ENCODE data around the gene ALOX12B.
"Not testable (repeated sequence)": the region's sequence is repeated elsewhere in the genome, so short reads cannot be mapped to it uniquely, and the experiment has no call there.

ALOX12B gene

DNA sequence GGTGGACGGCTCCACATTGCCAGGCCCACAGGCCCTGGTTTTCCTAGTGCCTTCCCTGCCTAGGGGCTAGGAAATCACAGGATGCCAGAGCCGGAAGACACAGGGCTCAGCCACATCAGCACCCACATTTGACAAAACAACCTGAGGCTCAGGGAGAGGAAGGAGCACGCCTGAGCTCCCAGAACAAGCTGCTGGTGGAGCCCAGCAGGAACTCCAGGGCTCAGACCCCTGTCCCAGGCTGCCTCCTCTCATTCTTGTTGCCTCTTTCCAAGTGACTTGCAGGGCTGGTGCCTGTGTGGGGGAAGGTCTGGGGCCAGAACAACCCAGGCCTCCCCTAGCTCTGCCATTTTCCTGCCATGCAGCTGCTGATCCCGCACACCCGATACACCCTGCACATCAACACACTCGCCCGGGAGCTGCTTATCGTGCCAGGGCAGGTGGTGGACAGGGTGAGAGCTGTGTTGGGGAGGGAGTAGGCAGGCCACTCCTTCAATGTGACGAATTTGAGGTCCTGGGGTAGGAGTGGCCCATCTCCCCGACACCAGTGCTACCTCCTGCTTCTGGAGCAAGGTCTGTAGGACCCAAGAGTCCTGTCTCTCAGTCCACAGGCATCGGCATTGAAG, 41.1 kb downstream of the ALOX12B start:
- no peak overlapping the region for H3K4me3 Mint-ChIP-seq
- no peak overlapping the region for H3K27ac Mint-ChIP-seq
- no peaks in the 10 kb centered on the region for H3K9me3 Mint-ChIP-seq
- intact Hi-C loops (cut with micrococcal nuclease): no loop called here
- peaks cover 7% of the 10 kb centered on the region for H3K27me3 Mint-ChIP-seq
- H3K4me1 Mint-ChIP-seq (ENCODE audit: low read depth): peaks cover 30% of the 10 kb centered on the region
- H3K36me3 Mint-ChIP-seq (ENCODE audit: low read depth): no peaks in the 10 kb centered on the region

DNA sequence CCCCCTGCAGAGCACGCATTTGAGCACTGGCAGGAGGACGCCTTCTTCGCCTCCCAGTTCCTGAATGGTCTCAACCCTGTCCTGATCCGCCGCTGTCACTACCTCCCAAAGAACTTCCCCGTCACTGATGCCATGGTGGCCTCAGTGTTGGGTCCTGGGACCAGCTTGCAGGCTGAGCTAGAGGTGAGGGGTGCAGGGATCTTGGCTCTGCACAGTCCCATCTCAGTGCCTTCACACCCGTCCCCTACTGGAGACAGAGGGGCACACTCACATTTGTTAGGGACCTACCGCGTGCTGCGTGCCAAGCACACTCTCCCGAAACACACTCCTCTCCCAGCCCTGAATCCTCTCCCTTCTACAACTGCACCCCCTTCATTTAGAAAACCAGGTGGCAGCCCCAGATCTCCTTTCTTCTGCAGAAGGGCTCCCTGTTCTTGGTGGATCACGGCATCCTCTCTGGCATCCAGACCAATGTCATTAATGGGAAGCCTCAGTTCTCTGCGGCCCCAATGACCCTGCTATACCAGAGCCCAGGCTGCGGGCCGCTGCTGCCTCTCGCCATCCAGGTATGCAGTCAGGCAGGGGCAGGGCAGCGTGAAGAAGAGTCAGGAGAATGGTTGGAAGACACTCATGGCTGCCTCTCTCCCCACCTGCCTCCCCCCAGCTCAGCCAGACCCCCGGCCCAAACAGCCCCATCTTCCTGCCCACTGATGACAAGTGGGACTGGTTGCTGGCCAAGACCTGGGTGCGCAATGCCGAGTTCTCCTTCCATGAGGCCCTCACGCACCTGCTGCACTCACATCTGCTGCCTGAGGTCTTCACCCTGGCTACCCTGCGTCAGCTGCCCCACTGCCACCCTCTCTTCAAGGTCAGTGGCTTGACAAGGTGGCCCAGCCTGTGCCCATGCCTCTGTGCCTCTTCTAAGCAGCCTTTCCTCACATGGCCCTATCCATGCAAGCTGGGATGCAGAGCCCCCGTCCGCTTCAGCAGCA, 42.4 kb downstream of the ALOX12B start:
- intact Hi-C loops (cut with micrococcal nuclease): no loop called here
- H3K27me3 Mint-ChIP-seq: peaks cover 9% of the 10 kb centered on the region

DNA sequence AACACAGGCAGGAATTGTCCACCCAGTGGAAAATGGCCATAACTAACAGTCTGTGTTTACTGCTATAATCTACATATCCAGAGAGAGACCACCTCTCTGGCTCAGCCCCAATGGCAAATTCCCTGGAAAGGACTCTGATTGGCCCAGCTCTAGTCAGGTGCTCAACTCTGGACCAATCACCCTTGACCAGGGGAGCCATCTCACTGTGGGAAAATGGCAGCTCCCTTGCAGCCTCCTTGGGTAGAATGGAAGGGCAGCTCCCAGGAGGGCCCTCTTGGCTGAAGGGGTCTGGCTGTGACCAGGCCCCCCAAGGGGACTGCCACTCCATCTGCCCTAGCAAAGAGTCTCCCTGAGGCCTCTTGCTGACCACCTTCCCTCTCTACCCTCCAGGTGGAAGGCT, 45.5 kb downstream of the ALOX12B start:
- Mint-ChIP-seq H3K4me1 (ENCODE audit: low read depth) (peaks cover 66% of the 10 kb centered on the region), H3K27ac (no peak overlapping the region), H3K27me3 (peaks cover 21% of the 10 kb centered on the region), H3K36me3 (ENCODE audit: low read depth) (no peaks in the 10 kb centered on the region), H3K4me3 (no peak overlapping the region), H3K9me3 (no peaks in the 10 kb centered on the region)
- intact Hi-C loops (cut with micrococcal nuclease): loop anchor here (1.0 to 2.0 kb wide), 3 partner anchors 25 to 129 kb away; no protein-coding TSS in a partner anchor

More for the DNA sequence above, 42.4 kb downstream of the ALOX12B start:
- H3K4me3 Mint-ChIP-seq: no peak overlapping the region
- no peak overlapping the region for H3K27ac Mint-ChIP-seq
- H3K4me1 Mint-ChIP-seq (ENCODE audit: low read depth): peaks cover 43% of the 10 kb centered on the region
- H3K9me3 Mint-ChIP-seq: no peaks in the 10 kb centered on the region
- no peaks in the 10 kb centered on the region for H3K36me3 Mint-ChIP-seq (ENCODE audit: low read depth)

DNA sequence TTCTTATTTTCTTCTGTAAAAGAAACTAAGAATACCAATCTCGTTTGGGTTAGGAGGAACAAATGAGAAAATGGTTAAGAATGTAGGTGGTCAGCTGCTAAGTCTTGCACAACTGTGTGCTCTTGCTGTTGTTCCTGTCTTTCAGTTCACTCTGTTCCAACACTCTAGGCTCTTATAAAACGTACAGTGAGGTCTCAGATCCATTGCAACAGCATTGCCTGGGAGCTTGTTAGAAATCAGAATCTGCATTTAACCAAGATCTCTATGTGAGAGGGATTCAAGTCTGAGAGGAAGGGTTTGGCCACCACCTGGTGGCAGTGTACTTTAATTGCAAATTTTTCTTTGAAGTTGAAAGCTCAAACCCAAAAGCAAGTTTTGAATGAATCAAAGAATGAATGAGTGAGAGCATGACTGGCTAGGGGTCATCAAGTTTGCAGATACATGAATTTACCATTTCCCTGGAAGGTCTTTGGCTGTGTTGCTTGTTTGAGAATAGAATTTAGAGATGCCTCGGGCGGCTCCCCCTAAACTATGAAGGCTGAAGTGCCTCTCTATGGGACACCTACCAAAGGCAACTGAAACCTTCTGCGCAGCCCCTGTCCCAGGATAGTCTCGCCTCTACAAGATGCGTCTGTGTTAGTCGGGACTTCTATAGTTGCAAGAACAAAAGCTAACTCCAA, 46.1 kb downstream of the ALOX12B start:
- Mint-ChIP-seq H3K27me3 (peaks cover 21% of the 10 kb centered on the region), H3K36me3 (ENCODE audit: low read depth) (no peaks in the 10 kb centered on the region), H3K4me3 (no peak overlapping the region), H3K9me3 (no peaks in the 10 kb centered on the region), H3K4me1 (ENCODE audit: low read depth) (peaks cover 66% of the 10 kb centered on the region), H3K27ac (no peak overlapping the region)
- intact Hi-C loops (cut with micrococcal nuclease): loop anchor here (1.0 to 2.0 kb wide), 3 partner anchors 25 to 129 kb away; no protein-coding TSS in a partner anchor

DNA sequence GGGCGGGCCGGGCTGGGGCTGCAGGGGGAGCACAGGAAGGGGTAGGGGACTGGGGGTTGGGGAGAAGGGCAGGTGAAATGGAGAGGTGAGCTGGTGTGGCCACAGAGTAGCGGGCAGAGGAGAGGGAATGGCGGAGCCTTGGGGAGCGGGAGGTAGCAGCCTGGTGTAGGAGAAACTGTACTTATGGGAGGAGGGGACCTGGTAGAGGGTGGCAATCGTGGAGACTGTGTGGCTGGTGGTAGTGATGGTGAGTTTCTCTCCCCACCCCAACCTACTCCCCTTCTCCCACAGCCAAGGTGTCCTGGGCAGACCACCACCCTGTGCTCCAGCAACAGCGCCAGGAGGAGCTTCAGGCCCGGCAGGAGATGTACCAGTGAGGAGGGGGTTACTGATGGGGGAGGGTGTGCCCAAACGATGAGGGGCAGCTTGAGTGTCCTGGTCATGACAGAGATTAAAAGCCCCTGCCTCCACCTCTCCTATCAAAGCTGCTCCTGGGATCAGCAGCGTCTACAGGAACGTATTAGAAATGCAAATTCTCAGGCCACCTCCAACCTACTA, 47.8 kb downstream of the ALOX12B start:
- H3K36me3 Mint-ChIP-seq (ENCODE audit: low read depth): no peaks in the 10 kb centered on the region
- H3K27me3 Mint-ChIP-seq: peaks cover 14% of the 10 kb centered on the region
- H3K4me1 Mint-ChIP-seq (ENCODE audit: low read depth): peaks cover 66% of the 10 kb centered on the region
- peak overlapping the region; percentile 72 for H3K27ac Mint-ChIP-seq
- H3K9me3 Mint-ChIP-seq: no peaks in the 10 kb centered on the region
- intact Hi-C loops (cut with micrococcal nuclease): loop anchor here (2.0 kb wide), 2 partner anchors 23 to 127 kb away; no protein-coding TSS in a partner anchor
- H3K4me3 Mint-ChIP-seq: peak overlapping the region; percentile 57

DNA sequence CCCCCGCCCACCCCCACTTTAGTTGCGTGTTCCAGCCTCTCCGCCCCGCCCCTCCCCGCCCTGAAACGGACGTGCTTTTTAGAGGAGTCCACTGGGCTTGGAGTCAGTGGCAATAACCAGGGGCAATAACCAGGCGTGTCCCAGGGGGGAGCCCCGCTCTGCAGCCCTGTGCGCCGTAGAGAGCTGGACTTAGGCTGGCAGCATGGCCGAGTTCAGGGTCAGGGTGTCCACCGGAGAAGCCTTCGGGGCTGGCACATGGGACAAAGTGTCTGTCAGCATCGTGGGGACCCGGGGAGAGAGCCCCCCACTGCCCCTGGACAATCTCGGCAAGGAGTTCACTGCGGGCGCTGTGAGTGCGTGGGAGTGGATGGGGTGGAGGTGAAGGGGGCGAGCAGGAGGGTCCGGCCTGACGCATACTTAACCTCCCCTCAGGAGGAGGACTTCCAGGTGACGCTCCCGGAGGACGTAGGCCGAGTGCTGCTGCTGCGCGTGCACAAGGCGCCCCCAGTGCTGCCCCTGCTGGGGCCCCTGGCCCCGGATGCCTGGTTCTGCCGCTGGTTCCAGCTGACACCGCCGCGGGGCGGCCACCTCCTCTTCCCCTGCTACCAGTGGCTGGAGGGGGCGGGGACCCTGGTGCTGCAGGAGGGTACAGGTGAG, 48.4 kb downstream of the ALOX12B start, which contains the start of gene ALOX15B:
Gene ALOX15B, plus strand, starts transcription at position 106 of the 657 bp plus-strand sequence. Its CDS starts 97 bp downstream, at position 203.
- no peaks in the 10 kb centered on the region for H3K9me3 Mint-ChIP-seq
- H3K4me3 Mint-ChIP-seq: peak within 1 kb of the TSS; percentile 63
- peak within 1 kb of the TSS; percentile 72 for H3K27ac Mint-ChIP-seq
- intact Hi-C loops (cut with micrococcal nuclease): no loop called here
- no peaks in the 10 kb centered on the region for H3K36me3 Mint-ChIP-seq (ENCODE audit: low read depth)
- H3K4me1 Mint-ChIP-seq (ENCODE audit: low read depth): peaks cover 62% of the 10 kb centered on the region
- H3K27me3 Mint-ChIP-seq: peaks cover 14% of the 10 kb centered on the region

DNA sequence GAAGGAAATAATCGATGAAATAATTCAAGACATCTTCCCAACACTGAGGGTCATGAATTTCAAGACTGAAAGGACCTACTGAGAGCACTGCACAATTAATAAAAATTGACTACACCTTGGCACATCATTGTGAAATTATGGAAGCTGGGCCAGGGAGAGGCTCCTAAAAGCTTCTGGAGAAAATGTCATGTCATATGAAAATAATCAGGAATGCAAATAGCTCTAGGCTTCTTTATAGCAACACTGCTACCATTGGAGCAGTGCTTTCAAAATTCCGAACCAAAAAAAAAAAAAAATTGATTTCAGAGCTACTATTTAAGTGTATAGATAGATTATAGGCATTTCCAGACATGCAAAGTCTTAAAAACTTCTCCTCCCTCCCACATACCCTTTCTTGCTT, 55.1 kb downstream of the ALOX12B start:
- H3K27ac Mint-ChIP-seq: no peak overlapping the region
- intact Hi-C loops (cut with micrococcal nuclease): no loop called here
- peaks cover 6% of the 10 kb centered on the region for H3K27me3 Mint-ChIP-seq
- no peaks in the 10 kb centered on the region for H3K36me3 Mint-ChIP-seq (ENCODE audit: low read depth)
- H3K4me1 Mint-ChIP-seq (ENCODE audit: low read depth): peaks cover 18% of the 10 kb centered on the region
- H3K4me3 Mint-ChIP-seq: no peak overlapping the region
- no peaks in the 10 kb centered on the region for H3K9me3 Mint-ChIP-seq

DNA sequence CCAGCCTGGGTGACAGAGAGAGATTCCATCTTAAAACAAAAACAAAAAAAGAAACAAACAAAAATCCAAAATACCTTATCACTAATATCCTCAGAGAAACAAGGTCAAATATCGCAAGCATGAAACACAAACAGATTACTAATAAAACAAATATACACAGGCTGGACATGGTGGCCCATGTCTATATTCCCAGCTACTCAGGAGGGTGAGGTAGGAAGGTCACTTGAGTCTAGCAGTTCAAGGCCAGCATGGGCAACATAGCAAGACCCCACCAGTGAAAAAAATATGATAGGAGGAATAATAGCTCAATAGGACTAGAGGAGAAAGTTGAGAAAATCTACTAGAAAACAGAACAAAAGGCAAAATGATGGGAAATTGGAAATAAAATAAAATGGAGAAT, 55.6 kb downstream of the ALOX12B start:
- H3K9me3 Mint-ChIP-seq: no peaks in the 10 kb centered on the region
- peaks cover 17% of the 10 kb centered on the region for H3K4me1 Mint-ChIP-seq (ENCODE audit: low read depth)
- H3K4me3 Mint-ChIP-seq: no peak overlapping the region
- H3K27ac Mint-ChIP-seq: no peak overlapping the region
- H3K36me3 Mint-ChIP-seq (ENCODE audit: low read depth): no peaks in the 10 kb centered on the region
- intact Hi-C loops (cut with micrococcal nuclease): no loop called here
- peaks cover 6% of the 10 kb centered on the region for H3K27me3 Mint-ChIP-seq

DNA sequence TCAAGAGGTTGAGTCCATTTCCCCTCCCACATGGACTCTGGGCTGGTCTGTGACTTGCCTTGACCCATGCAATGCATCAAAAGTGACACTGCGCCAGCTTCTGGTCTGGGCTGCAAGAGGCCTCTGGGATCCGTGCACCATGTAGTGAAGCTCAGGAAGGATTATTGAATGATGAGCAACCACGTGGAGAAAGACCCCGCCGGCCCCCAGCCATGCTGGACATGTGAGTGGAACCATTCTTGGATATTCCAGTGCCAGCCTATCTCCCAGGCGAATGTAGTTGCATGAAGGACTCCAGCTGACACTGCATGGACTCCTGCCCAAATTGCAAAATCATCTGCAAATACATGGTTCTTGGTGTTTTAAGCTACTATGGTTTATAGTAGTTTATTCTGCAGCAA, 56.3 kb downstream of the ALOX12B start:
- H3K9me3 Mint-ChIP-seq: no peaks in the 10 kb centered on the region
- no peaks in the 10 kb centered on the region for H3K36me3 Mint-ChIP-seq (ENCODE audit: low read depth)
- intact Hi-C loops (cut with micrococcal nuclease): no loop called here
- H3K27ac Mint-ChIP-seq: no peak overlapping the region
- H3K27me3 Mint-ChIP-seq: peaks cover 6% of the 10 kb centered on the region
- H3K4me1 Mint-ChIP-seq (ENCODE audit: low read depth): peaks cover 17% of the 10 kb centered on the region
- no peak overlapping the region for H3K4me3 Mint-ChIP-seq

DNA sequence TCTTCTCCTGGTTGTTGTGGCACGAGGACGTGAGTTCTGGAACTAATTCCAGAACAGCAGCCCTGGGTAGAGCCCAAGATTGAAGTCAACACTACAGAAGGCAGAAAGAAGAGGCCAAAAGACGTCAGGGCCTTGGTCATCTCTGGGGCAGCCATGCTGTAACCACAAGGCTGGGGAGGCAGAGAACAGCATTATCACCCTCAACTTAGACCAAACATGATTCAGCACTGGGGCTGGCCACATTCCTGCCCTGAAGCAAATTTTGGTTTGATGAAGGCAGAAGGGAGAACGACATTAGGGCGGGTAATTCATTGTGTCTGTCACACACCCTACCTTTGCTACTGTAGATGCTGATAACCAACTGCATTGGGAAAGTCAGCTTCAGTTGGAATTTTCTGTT, 58.4 kb downstream of the ALOX12B start:
- Mint-ChIP-seq H3K27ac (peak overlapping the region; percentile 27), H3K27me3 (peaks cover 6% of the 10 kb centered on the region), H3K4me1 (ENCODE audit: low read depth) (peaks cover 30% of the 10 kb centered on the region), H3K4me3 (no peak overlapping the region), H3K36me3 (ENCODE audit: low read depth) (no peaks in the 10 kb centered on the region), H3K9me3 (no peaks in the 10 kb centered on the region)
- intact Hi-C loops (cut with micrococcal nuclease): no loop called here

DNA sequence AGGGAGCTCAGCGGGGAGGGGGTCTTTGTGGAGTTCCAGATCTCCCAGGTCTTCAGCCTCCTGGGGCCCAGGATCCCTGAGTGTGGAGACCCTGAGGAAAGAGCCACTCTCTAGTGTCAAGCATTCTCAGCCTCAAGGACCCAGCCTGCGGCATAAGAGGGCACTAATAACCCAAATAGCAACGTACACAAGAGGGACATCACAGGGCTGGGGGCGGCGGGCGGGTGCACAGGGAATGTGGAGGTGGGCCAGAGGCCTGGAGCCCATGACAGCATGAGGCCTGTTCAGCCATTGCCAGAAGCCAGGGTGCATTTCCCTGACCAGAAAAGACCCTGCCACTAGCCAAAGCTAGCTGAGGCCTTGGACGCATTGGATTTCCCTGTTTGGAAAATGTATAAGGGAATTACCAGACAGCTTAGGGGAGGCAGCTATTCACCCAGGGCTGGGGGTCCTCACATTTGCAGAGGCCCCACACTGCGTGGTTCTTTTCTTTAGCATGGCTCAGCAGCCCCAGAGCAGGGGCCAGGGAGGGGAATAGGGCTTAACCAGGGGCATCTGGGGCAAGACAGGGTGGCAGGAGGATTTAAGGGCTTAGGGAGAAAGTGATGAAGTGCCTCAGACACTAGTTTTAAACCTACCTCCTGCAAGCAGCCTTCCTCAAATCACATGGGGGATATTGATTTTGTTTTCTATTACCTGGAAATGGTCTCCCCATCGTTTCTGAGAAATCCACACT, 62.2 kb downstream of the ALOX12B start:
- Mint-ChIP-seq H3K4me1 (ENCODE audit: low read depth) (peaks cover 51% of the 10 kb centered on the region), H3K27me3 (peaks cover 6% of the 10 kb centered on the region), H3K9me3 (no peaks in the 10 kb centered on the region), H3K36me3 (ENCODE audit: low read depth) (no peaks in the 10 kb centered on the region), H3K27ac (peak overlapping the region; percentile 31), H3K4me3 (no peak overlapping the region)
- intact Hi-C loops (cut with micrococcal nuclease): no loop called here

DNA sequence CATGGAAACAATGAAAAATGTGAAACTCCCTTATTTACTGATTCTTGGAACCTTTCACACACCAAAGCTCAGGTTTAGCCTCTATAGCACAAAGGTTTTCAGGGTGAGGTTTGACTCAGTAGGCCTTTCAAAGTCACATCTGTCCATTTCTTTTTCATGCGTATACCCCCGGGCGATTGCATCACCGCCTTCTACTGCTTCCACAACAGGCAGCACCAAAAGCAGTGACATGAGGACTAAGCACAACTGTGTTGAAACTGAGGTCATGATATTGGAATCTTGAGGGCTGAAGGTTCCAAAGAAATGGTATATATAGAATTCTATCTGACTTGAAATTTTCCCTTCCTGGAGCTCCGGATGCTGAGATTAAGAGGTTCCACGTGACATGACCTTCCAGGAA, 63.4 kb downstream of the ALOX12B start:
- H3K9me3 Mint-ChIP-seq; H3K27me3 Mint-ChIP-seq; intact Hi-C loops (cut with micrococcal nuclease); H3K4me3 Mint-ChIP-seq; H3K36me3 Mint-ChIP-seq (ENCODE audit: low read depth): not testable (repeated sequence)
- Mint-ChIP-seq H3K27ac (peak overlapping the region; percentile 31), H3K4me1 (ENCODE audit: low read depth) (peaks cover 63% of the 10 kb centered on the region)

Measured in dendritic cell treated with granulocyte-macrophage colony-stimulating factor and Interleukin-4, amounts not matched to agents 40 ng/mL and 50 ng/mL, for 4 days (primary cell).